Measurements from ENCODE around the gene CASK.

DNA sequence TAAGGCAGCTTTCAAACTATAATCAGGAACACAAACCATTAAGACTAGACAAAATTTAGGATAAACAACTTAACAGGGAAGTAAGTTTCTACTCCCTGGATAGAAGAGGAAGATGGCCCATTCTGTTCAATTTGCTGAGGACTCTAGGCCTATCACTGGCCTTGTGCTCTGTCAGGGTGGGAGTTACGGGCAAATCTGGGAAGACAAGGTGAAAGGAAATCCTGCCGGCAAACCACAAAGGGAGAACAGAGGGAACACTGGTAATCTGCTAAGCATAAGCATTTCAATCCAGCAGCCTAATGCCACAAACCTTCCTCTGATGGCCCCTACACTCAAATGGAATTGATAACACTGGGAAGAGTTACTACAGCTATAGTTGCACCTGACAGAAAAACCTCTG lies 191.1 kb downstream of the CASK start:
- TF ChIP-seq EZH2 (IDR thresholded peaks at IDR 0.05; ENCODE audit: borderline replicate concordance, low read length), result no peak
- TF ChIP-seq, protein P1, sequence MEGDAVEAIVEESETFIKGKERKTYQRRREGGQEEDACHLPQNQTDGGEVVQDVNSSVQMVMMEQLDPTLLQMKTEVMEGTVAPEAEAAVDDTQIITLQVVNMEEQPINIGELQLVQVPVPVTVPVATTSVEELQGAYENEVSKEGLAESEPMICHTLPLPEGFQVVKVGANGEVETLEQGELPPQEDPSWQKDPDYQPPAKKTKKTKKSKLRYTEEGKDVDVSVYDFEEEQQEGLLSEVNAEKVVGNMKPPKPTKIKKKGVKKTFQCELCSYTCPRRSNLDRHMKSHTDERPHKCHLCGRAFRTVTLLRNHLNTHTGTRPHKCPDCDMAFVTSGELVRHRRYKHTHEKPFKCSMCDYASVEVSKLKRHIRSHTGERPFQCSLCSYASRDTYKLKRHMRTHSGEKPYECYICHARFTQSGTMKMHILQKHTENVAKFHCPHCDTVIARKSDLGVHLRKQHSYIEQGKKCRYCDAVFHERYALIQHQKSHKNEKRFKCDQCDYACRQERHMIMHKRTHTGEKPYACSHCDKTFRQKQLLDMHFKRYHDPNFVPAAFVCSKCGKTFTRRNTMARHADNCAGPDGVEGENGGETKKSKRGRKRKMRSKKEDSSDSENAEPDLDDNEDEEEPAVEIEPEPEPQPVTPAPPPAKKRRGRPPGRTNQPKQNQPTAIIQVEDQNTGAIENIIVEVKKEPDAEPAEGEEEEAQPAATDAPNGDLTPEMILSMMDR (IDR thresholded peaks at IDR 0.05; ENCODE audit: low read length), result no peak

All from OCI-LY1 (cell line).